A549 (cell line): ENCODE data around the gene ITGAL. TPM values are rescaled to one million over a fixed set of nuclear protein-coding genes. Genes with fewer than 3 reads are reported as not detected.
A peak's percentile ranks its signal among the peaks of the same experiment; 100 is the strongest.

ENCODE experiments used
- ATAC-seq, 2 experiments: fragments of 200-7000 bp in 1 of 2; fragments of >200 bp in 1 of 2; cut with Nextera tagmentation in 1 of 2; cut with Tn5 transposase in 1 of 2; 3 replicates each; pipeline versions ENCODE4 v1.8.0 to v1.9.1; 2018 to 2020; ENCODE audit warnings: mild to moderate bottlenecking in 1 of 2, moderate library complexity in 1 of 2
- CTCF ChIA-PET: fragments of 300-600 bp; sonication (Branson Sonifier 250); formaldehyde crosslinking; extraction: SDS; loops from one replicate; lab custom pipeline; 2021; ENCODE audit warnings: antibody characterized with exemption, inconsistent platforms; lab: Yijun Ruan, JAX
- POLR2A ChIA-PET: fragments of 350-600 bp; formaldehyde crosslinking; extraction: SDS; loops from one replicate; lab custom pipeline; 2021; ENCODE audit warnings: antibody characterized with exemption, inconsistent platforms; lab: Yijun Ruan, JAX
- DNase-seq, 2 experiments: peaks; one replicate each; pipeline versions ENCODE4 v3.0.0 to v3.0.0-alpha.2; 2011 to 2016; ENCODE audit warnings: low read depth in 1 of 2, low spot score in 1 of 2
- FAIRE-seq: peaks from 2 replicates; lab custom pipeline; 2011; peaks lifted over from hg19 to GRCh38; lab: Jason Lieb, UNC
- H3K27ac ChIP-seq, 2 experiments: fragments of >200 bp; sonication (Bioruptor Twin); formaldehyde crosslinking; 3 replicates each; pipeline ENCODE4 v1.5.1; 2016 to 2017
- H3K4me1 ChIP-seq: fragments of >200 bp; sonication (Bioruptor Twin); formaldehyde crosslinking; 3 replicates; pipeline ENCODE4 v1.6.1; 2016
- H3K4me2 ChIP-seq: fragments of >200 bp; sonication (Bioruptor Twin); formaldehyde crosslinking; 3 replicates; pipeline ENCODE4 v1.6.1; 2016
- H3K4me3 ChIP-seq: fragments of >200 bp; sonication (Bioruptor Twin); formaldehyde crosslinking; 3 replicates; pipeline ENCODE4 v1.5.1; 2016
- H3K9me3 ChIP-seq: fragments of >200 bp; sonication (Bioruptor Twin); formaldehyde crosslinking; 3 replicates; pipeline ENCODE4 v1.6.1; 2016
- BCL3 ChIP-seq: fragments of >200 bp; sonication (Bioruptor Twin); formaldehyde crosslinking; IDR thresholded peaks from 3 replicates; pipeline ENCODE4 v1.6.1; 2016
- CEBPB ChIP-seq, 2 experiments: fragments of >200 bp in 1 of 2; sonication (Bioruptor Twin) in 1 of 2; formaldehyde crosslinking in 1 of 2; IDR thresholded peaks; 2 replicates each; pipeline ENCODE4 v1.6.1; 2012 to 2016
- EHMT2 ChIP-seq: fragments of 200-600 bp; sonication (generic); IDR thresholded peaks from 2 replicates; pipeline ENCODE4 v1.6.1; 2016; ENCODE audit warnings: antibody characterized with exemption, low read depth, mild to moderate bottlenecking, moderate library complexity
- GATA3 ChIP-seq: IDR thresholded peaks from 2 replicates; pipeline ENCODE4 v1.6.1; 2012; ENCODE audit warnings: borderline replicate concordance
- HDAC2 ChIP-seq: fragments of 200-600 bp; sonication (generic); IDR thresholded peaks from 2 replicates; pipeline ENCODE4 v1.6.1; 2016
- HOXA7 ChIP-seq: fragments of 250-450 bp; sonication (Bioruptor Pico); IDR thresholded peaks from 2 replicates; pipeline ENCODE4 v1.5.0; 2020; ENCODE audit warnings: mild to moderate bottlenecking, moderate library complexity
- HOXB5 ChIP-seq: fragments of 250-450 bp; sonication (Bioruptor Pico); IDR thresholded peaks from 2 replicates; pipeline ENCODE4 v1.5.0; 2020; ENCODE audit warnings: mild to moderate bottlenecking, moderate library complexity
- JUN ChIP-seq, 2 experiments: fragments of >200 bp; sonication (Bioruptor Twin); formaldehyde crosslinking; IDR thresholded peaks; 2 replicates in 1 of 2; 3 replicates in 1 of 2; pipeline ENCODE4 v1.6.1; 2016 to 2017
- JUNB ChIP-seq: fragments of >200 bp; sonication (Bioruptor Twin); formaldehyde crosslinking; IDR thresholded peaks from 2 replicates; pipeline ENCODE4 v1.6.1; 2016
- KDM5A ChIP-seq: fragments of 200-600 bp; sonication (generic); IDR thresholded peaks from 2 replicates; pipeline ENCODE4 v1.6.1; 2016; ENCODE audit warnings: antibody characterized with exemption, mild to moderate bottlenecking
- NFE2L2 ChIP-seq: fragments of 150-350 bp; conservative IDR thresholded peaks from 2 replicates; pipeline ENCODE4 v1.6.1; 2014; ENCODE audit warnings: low read length
- POLR2A ChIP-seq: IDR thresholded peaks from 2 replicates; pipeline ENCODE4 v1.6.1; 2012; ENCODE audit warnings: mild to moderate bottlenecking, low read length
- RARB ChIP-seq: fragments of 250-450 bp; sonication (Bioruptor Pico); IDR thresholded peaks from 2 replicates; pipeline ENCODE4 v1.8.0; 2021; ENCODE audit warnings: mild to moderate bottlenecking, moderate library complexity
- RCOR1 ChIP-seq: fragments of 150-350 bp; IDR thresholded peaks from 2 replicates; pipeline ENCODE4 v1.6.1; 2014; ENCODE audit warnings: antibody characterized with exemption, low read length, low read depth
- SMC3 ChIP-seq: fragments of >200 bp; sonication (Bioruptor Twin); formaldehyde crosslinking; IDR thresholded peaks from 3 replicates; pipeline ENCODE4 v1.6.1; 2018; ENCODE audit warnings: inconsistent platforms
- SREBF2 ChIP-seq: fragments of 450-650 bp; IDR thresholded peaks from 2 replicates; pipeline ENCODE4 v1.6.1; 2014; ENCODE audit warnings: mild to moderate bottlenecking, moderate library complexity
- USF2 ChIP-seq: fragments of 450-650 bp; IDR thresholded peaks from 2 replicates; pipeline ENCODE4 v1.6.1; 2014; ENCODE audit warnings: antibody characterized with exemption
- ZSCAN20 ChIP-seq: fragments of 250-450 bp; sonication (Bioruptor Pico); IDR thresholded peaks from 2 replicates; pipeline ENCODE4 v1.8.0; 2022; ENCODE audit warnings: mild to moderate bottlenecking, moderate library complexity
- WGBS: methylation state at CpG from one replicate; pipeline ENCODE4 v1.1.6; 2017; ENCODE audit errors: missing lambda C conversion rate; 5-methylcytosine and 5-hydroxymethylcytosine counted together
- polyA plus RNA-seq, 4 experiments: library from polyadenylated mRNA; depleted of rRNA in 3 of 4; stranded (reverse); fragments of >200 nt; fragmentation: RNase III in 1 of 4; extraction: RNeasy Plus Mini Kit Qiagen cat#74134 plus additional on column Dnase treatment in 1 of 4; gene quantifications; 2 replicates in 3 of 4; 3 replicates in 1 of 4; pipeline ENCODE4 v1.2.3, GENCODE V29; 2011 to 2017
- TF ChIP-seq, protein P1 (sequence below): fragments of 200-600 bp; sonication (generic); IDR thresholded peaks from 2 replicates; pipeline ENCODE4 v1.6.1; 2016; ENCODE audit warnings: antibody characterized with exemption, mild to moderate bottlenecking, moderate library complexity
- TF ChIP-seq, protein P2 (sequence below): fragments of 150-350 bp; IDR thresholded peaks from 2 replicates; pipeline ENCODE4 v1.6.1; 2014; ENCODE audit warnings: low read depth, mild to moderate bottlenecking, low read length
- TF ChIP-seq, protein P3 (sequence below): IDR thresholded peaks from 2 replicates; pipeline ENCODE4 v1.6.1; 2012; ENCODE audit warnings: low read depth, borderline replicate concordance

The ITGAL gene
- polyA plus RNA-seq, 2 of the 4 experiments (the other 2 are of a cell fraction): 0.17 to 0.94 TPM

DNA sequence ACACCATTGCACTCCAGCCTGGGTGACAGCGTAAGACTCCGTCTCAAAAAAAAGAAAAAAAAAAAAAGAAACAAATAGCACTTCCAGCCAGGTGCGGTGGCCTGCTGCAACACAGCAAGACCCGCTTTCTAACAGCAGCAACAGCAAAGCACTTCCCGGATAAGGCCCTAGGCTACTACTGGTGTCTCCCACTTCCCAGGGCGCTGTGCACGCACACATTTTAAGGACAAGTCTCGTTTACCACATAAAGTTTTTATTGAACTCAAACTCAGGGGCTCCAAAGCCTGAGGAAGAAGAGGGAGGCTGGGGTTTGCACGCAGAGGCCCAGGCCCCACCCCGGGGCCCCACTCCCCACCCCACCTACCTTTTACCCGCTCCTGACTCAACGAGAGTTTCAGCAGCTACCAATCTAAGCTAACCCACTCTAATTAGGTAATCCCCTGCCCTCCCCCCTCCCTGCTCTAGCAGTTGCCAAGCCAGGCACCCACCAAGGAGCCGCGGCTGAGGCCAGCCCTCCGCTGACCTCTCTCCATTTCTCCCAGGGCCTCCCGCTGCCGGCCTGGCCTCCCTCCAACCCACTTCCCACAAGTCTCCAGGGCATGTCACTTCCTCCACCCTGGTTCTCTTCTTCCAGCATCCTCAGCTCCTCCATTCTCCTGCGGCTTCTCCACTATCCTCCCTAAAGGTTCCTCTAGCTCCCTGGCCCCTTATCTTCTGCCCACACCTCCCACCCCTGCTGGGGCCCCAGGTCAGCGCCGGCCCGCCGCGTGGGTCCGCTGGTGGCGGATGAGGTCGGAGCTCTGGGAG, 51.4 kb downstream of the ITGAL start:
- FAIRE-seq: no peak
- ChIA-PET POLR2A (interaction anchor here (0.6 to 1.0 kb wide), 4 partner anchors 35 to 110 kb away, joined by 3 to 9 read pairs (median 4); partner anchors contain the start of genes DCTPP1 and ZNF764), CTCF (interaction anchor here (1.1 to 2.4 kb wide), 3 partner anchors 92 to 105 kb away, joined by 4 to 9 read pairs (median 6); partner anchors contain the start of gene DCTPP1)
- no peak overlapping the region for H3K27ac ChIP-seq
- H3K4me1 ChIP-seq: peaks cover 27% of the 10 kb centered on the region
- no peak for ATAC-seq
- H3K4me3 ChIP-seq: no peak overlapping the region
- H3K9me3 ChIP-seq: no peaks in the 10 kb centered on the region
- WGBS: 89% methylated on average over 22 of the region's 26 CpGs
- peak in 1 of 2 experiments; percentile 21; a peak in 1 of 5 replicates for TF ChIP-seq JUN (IDR thresholded peaks at IDR 0.05)
- no peak for TF ChIP-seq CEBPB (IDR thresholded peaks at IDR 0.05)
- H3K4me2 ChIP-seq: no peak overlapping the region
- no peak for DNase-seq

DNA sequence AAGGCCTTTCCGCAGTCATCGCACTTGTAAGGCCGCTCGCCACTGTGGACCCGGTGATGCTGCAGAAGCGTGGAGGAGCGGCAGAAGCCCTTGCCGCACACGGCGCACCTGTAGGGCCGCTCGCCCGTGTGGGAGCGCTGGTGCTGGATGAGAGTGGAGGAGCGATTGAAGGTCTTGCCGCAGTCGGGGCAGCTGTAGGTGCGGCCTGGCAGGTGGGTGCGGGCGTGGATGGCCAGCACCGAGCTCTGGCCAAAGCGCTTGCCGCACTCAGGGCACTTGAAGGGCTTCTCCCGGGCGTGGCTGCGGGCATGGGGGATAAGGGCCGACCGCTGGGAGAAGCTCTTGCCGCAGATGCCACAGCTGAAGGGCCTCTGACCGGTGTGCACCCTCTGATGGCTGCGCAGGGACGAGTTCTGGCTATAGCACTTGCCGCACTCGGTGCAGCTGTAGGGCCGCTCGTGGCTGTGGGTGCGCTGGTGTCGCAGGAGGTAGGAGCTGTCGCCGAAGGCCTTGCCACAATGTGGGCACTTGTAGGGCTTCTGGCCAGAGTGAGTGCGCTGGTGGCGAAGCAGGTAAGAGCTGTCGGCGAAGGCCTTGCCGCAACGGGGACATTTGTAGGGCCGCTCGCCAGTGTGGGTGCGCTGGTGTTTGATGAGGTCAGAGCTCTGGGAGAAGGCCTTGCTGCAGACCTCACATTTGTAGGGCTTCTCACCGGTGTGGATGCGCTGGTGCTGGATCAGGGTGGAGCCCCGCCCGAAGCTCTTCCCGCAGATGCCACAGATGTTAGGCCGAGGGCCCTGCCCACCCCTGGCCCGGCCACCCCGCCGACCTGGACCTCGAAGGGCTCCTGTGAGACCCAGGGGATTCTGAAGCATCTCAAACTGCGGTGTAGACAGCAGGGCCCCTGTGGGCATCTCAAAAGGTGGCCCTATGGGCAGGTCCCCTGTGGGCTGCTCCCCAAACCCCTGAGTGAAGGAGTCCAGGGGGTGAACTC, 52.3 kb downstream of the ITGAL start:
- H3K27ac ChIP-seq: peak overlapping the region in 1 of 2 experiments; percentile 96; a peak in 2 of 6 replicates
- DNase-seq (no peak), ATAC-seq (no peak), FAIRE-seq (no peak)
- 94% methylated on average over 48 of the region's 60 CpGs for WGBS
- no peak overlapping the region for H3K4me3 ChIP-seq
- peak overlapping the region; percentile 81; the same call in 2 of the 3 replicates for H3K4me2 ChIP-seq
- TF ChIP-seq, protein P1, sequence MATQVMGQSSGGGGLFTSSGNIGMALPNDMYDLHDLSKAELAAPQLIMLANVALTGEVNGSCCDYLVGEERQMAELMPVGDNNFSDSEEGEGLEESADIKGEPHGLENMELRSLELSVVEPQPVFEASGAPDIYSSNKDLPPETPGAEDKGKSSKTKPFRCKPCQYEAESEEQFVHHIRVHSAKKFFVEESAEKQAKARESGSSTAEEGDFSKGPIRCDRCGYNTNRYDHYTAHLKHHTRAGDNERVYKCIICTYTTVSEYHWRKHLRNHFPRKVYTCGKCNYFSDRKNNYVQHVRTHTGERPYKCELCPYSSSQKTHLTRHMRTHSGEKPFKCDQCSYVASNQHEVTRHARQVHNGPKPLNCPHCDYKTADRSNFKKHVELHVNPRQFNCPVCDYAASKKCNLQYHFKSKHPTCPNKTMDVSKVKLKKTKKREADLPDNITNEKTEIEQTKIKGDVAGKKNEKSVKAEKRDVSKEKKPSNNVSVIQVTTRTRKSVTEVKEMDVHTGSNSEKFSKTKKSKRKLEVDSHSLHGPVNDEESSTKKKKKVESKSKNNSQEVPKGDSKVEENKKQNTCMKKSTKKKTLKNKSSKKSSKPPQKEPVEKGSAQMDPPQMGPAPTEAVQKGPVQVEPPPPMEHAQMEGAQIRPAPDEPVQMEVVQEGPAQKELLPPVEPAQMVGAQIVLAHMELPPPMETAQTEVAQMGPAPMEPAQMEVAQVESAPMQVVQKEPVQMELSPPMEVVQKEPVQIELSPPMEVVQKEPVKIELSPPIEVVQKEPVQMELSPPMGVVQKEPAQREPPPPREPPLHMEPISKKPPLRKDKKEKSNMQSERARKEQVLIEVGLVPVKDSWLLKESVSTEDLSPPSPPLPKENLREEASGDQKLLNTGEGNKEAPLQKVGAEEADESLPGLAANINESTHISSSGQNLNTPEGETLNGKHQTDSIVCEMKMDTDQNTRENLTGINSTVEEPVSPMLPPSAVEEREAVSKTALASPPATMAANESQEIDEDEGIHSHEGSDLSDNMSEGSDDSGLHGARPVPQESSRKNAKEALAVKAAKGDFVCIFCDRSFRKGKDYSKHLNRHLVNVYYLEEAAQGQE: no peak
- TF ChIP-seq BCL3: no peak
- TF ChIP-seq HOXA7 (CRISPR knock-in tag): no peak
- no peak for TF ChIP-seq EHMT2
- TF ChIP-seq POLR2A: 0 out of 2 replicates have a peak, but pooled peaks have one; percentile 5
- H3K4me1 ChIP-seq: peaks cover 27% of the 10 kb centered on the region
- POLR2A ChIA-PET: interaction anchor here (0.6 to 3.1 kb wide), 6 partner anchors 34 to 109 kb away, joined by 3 to 12 read pairs (median 6); partner anchors contain the start of genes DCTPP1, ZNF689 and ZNF764
- no peaks in the 10 kb centered on the region for H3K9me3 ChIP-seq
- CTCF ChIA-PET: interaction anchor here (1.0 to 2.4 kb wide), 5 partner anchors 10 to 104 kb away, joined by 4 to 9 read pairs (median 7); partner anchors contain the start of genes DCTPP1 and ZNF747

GRCh38 chr16:30525844-30526136, 53.2 kb downstream of the ITGAL start:
- peaks cover 27% of the 10 kb centered on the region for H3K4me1 ChIP-seq
- 59% methylated on average over 4 of the region's 4 CpGs for WGBS
- H3K4me2 ChIP-seq: peak overlapping the region; percentile 81
- no peak for DNase-seq
- peak overlapping the region; percentile 85 for H3K4me3 ChIP-seq
- FAIRE-seq: no peak
- ChIA-PET POLR2A (interaction anchor here (3.1 kb wide), 1 partner anchor 96 kb away, joined by 12 read pairs; the partner anchor contains the start of gene DCTPP1), CTCF (interaction anchor here (1.6 to 2.1 kb wide), 3 partner anchors 9 to 103 kb away, joined by 6 to 8 read pairs (median 6); partner anchors contain the start of gene ZNF747)
- no peak for ATAC-seq
- H3K9me3 ChIP-seq: no peaks in the 10 kb centered on the region
- peak overlapping the region; percentile 96 to 98 for H3K27ac ChIP-seq
- TF ChIP-seq HOXB5 (CRISPR knock-in tag): no peak
- TF ChIP-seq NFE2L2: no peak
- TF ChIP-seq, protein P2, sequence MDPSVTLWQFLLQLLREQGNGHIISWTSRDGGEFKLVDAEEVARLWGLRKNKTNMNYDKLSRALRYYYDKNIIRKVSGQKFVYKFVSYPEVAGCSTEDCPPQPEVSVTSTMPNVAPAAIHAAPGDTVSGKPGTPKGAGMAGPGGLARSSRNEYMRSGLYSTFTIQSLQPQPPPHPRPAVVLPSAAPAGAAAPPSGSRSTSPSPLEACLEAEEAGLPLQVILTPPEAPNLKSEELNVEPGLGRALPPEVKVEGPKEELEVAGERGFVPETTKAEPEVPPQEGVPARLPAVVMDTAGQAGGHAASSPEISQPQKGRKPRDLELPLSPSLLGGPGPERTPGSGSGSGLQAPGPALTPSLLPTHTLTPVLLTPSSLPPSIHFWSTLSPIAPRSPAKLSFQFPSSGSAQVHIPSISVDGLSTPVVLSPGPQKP: no peak
- TF ChIP-seq KDM5A: no peak
- TF ChIP-seq SMC3: no peak
- TF ChIP-seq EHMT2: no peak
- no peak for TF ChIP-seq ZSCAN20 (CRISPR knock-in tag)
- no peak for TF ChIP-seq RARB (CRISPR knock-in tag)
- no peak for TF ChIP-seq RCOR1
- no peak for TF ChIP-seq GATA3
- TF ChIP-seq JUNB: no peak
- TF ChIP-seq, protein P3, sequence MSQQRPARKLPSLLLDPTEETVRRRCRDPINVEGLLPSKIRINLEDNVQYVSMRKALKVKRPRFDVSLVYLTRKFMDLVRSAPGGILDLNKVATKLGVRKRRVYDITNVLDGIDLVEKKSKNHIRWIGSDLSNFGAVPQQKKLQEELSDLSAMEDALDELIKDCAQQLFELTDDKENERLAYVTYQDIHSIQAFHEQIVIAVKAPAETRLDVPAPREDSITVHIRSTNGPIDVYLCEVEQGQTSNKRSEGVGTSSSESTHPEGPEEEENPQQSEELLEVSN: no peak
- no peak for TF ChIP-seq HDAC2
- TF ChIP-seq SREBF2: no peak
- no peak for TF ChIP-seq BCL3
- TF ChIP-seq USF2: no peak
